ENCODE results near the gene MICAL3.

GRCh38 chr22:17945888-17946648, 78.3 kb downstream of the MICAL3 start:
- no peak for TF ChIP-seq BHLHE40 (IDR thresholded peaks at IDR 0.05; ENCODE audit: borderline replicate concordance)
- no peak for TF ChIP-seq ELF4 (IDR thresholded peaks at IDR 0.05)
- TF ChIP-seq FOXA1 (IDR thresholded peaks at IDR 0.05): no peak
- no peak for TF ChIP-seq FOXK2 (IDR thresholded peaks at IDR 0.05)
- TF ChIP-seq FOXM1 (IDR thresholded peaks at IDR 0.05; ENCODE audit: borderline replicate concordance): no peak
- TF ChIP-seq SUZ12 (IDR thresholded peaks at IDR 0.05): no peak
- TF ChIP-seq PKNOX1 (IDR thresholded peaks at IDR 0.05): no peak
- no peak for TF ChIP-seq L3MBTL2 (conservative IDR thresholded peaks at IDR 0.05)
- no peak for TF ChIP-seq HDGF (IDR thresholded peaks at IDR 0.05; ENCODE audit: borderline replicate concordance)
- TF ChIP-seq TARDBP (IDR thresholded peaks at IDR 0.05): no peak
- no peak for TF ChIP-seq SP1 (IDR thresholded peaks at IDR 0.05)
- no peak for TF ChIP-seq ZNF384 (IDR thresholded peaks at IDR 0.05)
- TF ChIP-seq NFRKB (IDR thresholded peaks at IDR 0.05): no peak
- TF ChIP-seq LEF1 (IDR thresholded peaks at IDR 0.05; ENCODE audit: borderline replicate concordance): no peak
